NCI-H524 treated with DMSO at 0.1 percent for 48 hours (cell line): ENCODE results near the gene KIF6.

Experiments
- DNase-seq: peaks from one replicate; lab custom pipeline; 2025; lab: John Stamatoyannopoulos, UW

The KIF6 gene

GRCh38 chr6:39378175-39378959 lies 346.8 kb downstream of the KIF6 start:
- no peak for DNase-seq

- no peak for DNase-seq
These were observed 347.7 kb downstream of the KIF6 start for GRCh38 chr6:39377539-39377950.

- DNase-seq = no peak
These were observed 349.8 kb downstream of the KIF6 start for GRCh38 chr6:39375405-39375804.

- no peak for DNase-seq
These were observed 354.8 kb downstream of the KIF6 start for GRCh38 chr6:39370390-39370789.

GRCh38 chr6:39369987-39370386 lies 355.2 kb downstream of the KIF6 start:
- peak; percentile 40 for DNase-seq

- no peak for DNase-seq
These were observed 357.5 kb downstream of the KIF6 start for GRCh38 chr6:39367700-39368099.

- no peak for DNase-seq
These were observed 358.1 kb downstream of the KIF6 start for GRCh38 chr6:39366931-39367618.

GRCh38 chr6:39365281-39366074 lies 359.7 kb downstream of the KIF6 start:
- no peak for DNase-seq

GRCh38 chr6:39363280-39363679 lies 361.9 kb downstream of the KIF6 start:
- no peak for DNase-seq

GRCh38 chr6:39362487-39362865 lies 362.7 kb downstream of the KIF6 start:
- peak; percentile 75 for DNase-seq

- peak; percentile 7 for DNase-seq
These were observed 363.3 kb downstream of the KIF6 start for GRCh38 chr6:39361657-39362486.

- no peak for DNase-seq
These were observed 364.8 kb downstream of the KIF6 start for GRCh38 chr6:39360378-39360777.

GRCh38 chr6:39357998-39358686 lies 367.1 kb downstream of the KIF6 start:
- peak; percentile 26 for DNase-seq

- DNase-seq = no peak
These were observed 371.4 kb downstream of the KIF6 start for GRCh38 chr6:39353698-39354315.

GRCh38 chr6:39350723-39351505 lies 374.3 kb downstream of the KIF6 start:
- no peak for DNase-seq

- DNase-seq = no peak
These were observed 376.5 kb downstream of the KIF6 start for GRCh38 chr6:39348740-39349139.

GRCh38 chr6:39347906-39348585 lies 377.2 kb downstream of the KIF6 start:
- DNase-seq = no peak

- no peak for DNase-seq
These were observed 378.0 kb downstream of the KIF6 start for GRCh38 chr6:39347206-39347605.

- no peak for DNase-seq
These were observed 380.4 kb downstream of the KIF6 start for GRCh38 chr6:39344821-39345280.
